K562 (cell line): Measurements from ENCODE around the gene PTPRU. TPM values are rescaled to one million over a fixed set of nuclear protein-coding genes. Genes with fewer than 3 reads are reported as not detected.

Experiments
- BDP1 ChIP-seq: IDR thresholded peaks from 3 replicates; pipeline ENCODE4 v1.6.1; 2011; ENCODE audit not compliant: insufficient read length, insufficient read depth
- GABPA ChIP-seq: fragments of 200-800 bp; sonication (Bioruptor generic); conservative IDR thresholded peaks from 2 replicates; pipeline ENCODE4 v1.6.1; 2016; ENCODE audit warnings: low read depth, missing genetic modification characterization, missing compliant biosample characterization
- HNRNPL ChIP-seq: fragments of 200-400 bp; formaldehyde crosslinking; IDR thresholded peaks from 2 replicates; pipeline ENCODE4 v1.6.1; 2017; ENCODE audit warnings: low read depth, mild to moderate bottlenecking, low read length
- JUND ChIP-seq, 2 experiments: IDR thresholded peaks; 2 replicates in 1 of 2; 3 replicates in 1 of 2; pipeline ENCODE4 v1.6.1; 2011; ENCODE audit warnings: borderline replicate concordance in 2 of 2, low read depth in 2 of 2, low read length in 2 of 2, improper control_type of control experiment in 1 of 2, missing biosample characterization in 1 of 2, missing genetic modification characterization in 1 of 2, missing genetic modification reagents in 1 of 2
- MYBL2 ChIP-seq, 2 experiments: fragments of 450-650 bp in 1 of 2; sonication (generic) in 1 of 2; formaldehyde crosslinking in 1 of 2; IDR thresholded peaks; 2 replicates each; pipeline versions ENCODE4 v1.6.1 to v1.8.1; 2017 to 2022; ENCODE audit warnings: borderline replicate concordance in 1 of 2, inconsistent platforms in 1 of 2, low read depth in 1 of 2, mild to moderate bottlenecking in 1 of 2, missing genetic modification reagents in 1 of 2, moderate library complexity in 1 of 2
- NFIX ChIP-seq: fragments of 250-450 bp; sonication (Bioruptor Pico); IDR thresholded peaks from 2 replicates; pipeline ENCODE4 v1.4.0; 2020; ENCODE audit warnings: low read depth, mild to moderate bottlenecking, moderate library complexity
- PHF8 ChIP-seq: fragments of 200-600 bp; sonication (generic); IDR thresholded peaks from 2 replicates; pipeline ENCODE4 v1.6.1; 2012; ENCODE audit warnings: mixed run types, mild to moderate bottlenecking, inconsistent platforms, low read length, moderate library complexity, borderline replicate concordance
- SMARCE1 ChIP-seq: fragments of 450-650 bp; IDR thresholded peaks from 2 replicates; pipeline ENCODE4 v1.7.1; 2016; ENCODE audit warnings: mild to moderate bottlenecking
- TEAD4 ChIP-seq, 2 experiments: sonication (generic) in 1 of 2; formaldehyde crosslinking in 1 of 2; IDR thresholded peaks; 2 replicates each; pipeline versions ENCODE4 v1.6.1 to v1.8.0; 2012 to 2022; ENCODE audit warnings: borderline replicate concordance in 1 of 2, inconsistent platforms in 1 of 2, low read length in 1 of 2, mild to moderate bottlenecking in 1 of 2, missing genetic modification reagents in 1 of 2
- TFAM ChIP-seq: fragments of 250-450 bp; sonication (Bioruptor Pico); conservative IDR thresholded peaks from 2 replicates; pipeline ENCODE4 v1.5.0; 2021; ENCODE audit warnings: mild to moderate bottlenecking, moderate library complexity
- TRIM24 ChIP-seq, 2 experiments: fragments of 450-650 bp; IDR thresholded peaks; 2 replicates each; pipeline ENCODE4 v1.6.1; 2016
- YBX1 ChIP-seq: fragments of 450-650 bp; IDR thresholded peaks from 2 replicates; pipeline ENCODE4 v1.7.1; 2016; ENCODE audit warnings: mild to moderate bottlenecking
- ZNF121 ChIP-seq: sonication (generic); formaldehyde crosslinking; conservative IDR thresholded peaks from 2 replicates; pipeline ENCODE4 v1.8.0; 2022; ENCODE audit warnings: missing genetic modification reagents
- ZNF551 ChIP-seq: fragments of 250-450 bp; sonication (Bioruptor Pico); IDR thresholded peaks from 2 replicates; pipeline ENCODE4 v1.5.0; 2021; ENCODE audit warnings: mild to moderate bottlenecking, moderate library complexity
- ZNF583 ChIP-seq: fragments of 250-450 bp; sonication (Bioruptor Pico); IDR thresholded peaks from 2 replicates; pipeline ENCODE4 v1.4.0; 2020
- polyA plus RNA-seq, 8 experiments: library from polyadenylated mRNA; depleted of rRNA in 4 of 8; stranded (reverse) in 5 of 8; unstranded in 3 of 8; fragments of >200 nt; fragmentation: Nextera tagmentation in 2 of 8; fragmentation: Illumina TruSeq in 1 of 8; extraction: Ambion mirVana in 2 of 8; extraction: Trizol in 1 of 8; gene quantifications; 2 replicates each; pipeline versions ENCODE4 v1.2.1 to v1.2.3, GENCODE V29; 2011 to 2014; ENCODE audit warnings: inconsistent platforms in 1 of 8, missing spikeins in 1 of 8
- total RNA-seq, 7 experiments: library from RNA; depleted of rRNA in 6 of 7; stranded (reverse); fragments of >200 nt in 6 of 7; fragmentation: Illumina TruSeq in 2 of 7; extraction: Trizol in 2 of 7; gene quantifications; 2 replicates each; pipeline versions ENCODE4 v1.2.1 to v1.2.3, GENCODE V29; 2011 to 2021; ENCODE audit warnings: low replicate concordance in 1 of 7
- TF ChIP-seq, protein P1 (sequence below): fragments of 450-650 bp; formaldehyde crosslinking; IDR thresholded peaks from 2 replicates; pipeline ENCODE4 v1.4.0; 2020; ENCODE audit warnings: mild to moderate bottlenecking, moderate library complexity
- TF ChIP-seq, protein P2 (sequence below): fragments of 450-650 bp; IDR thresholded peaks from 2 replicates; pipeline ENCODE4 v1.6.1; 2018; ENCODE audit warnings: mild to moderate bottlenecking, low read depth; ENCODE audit not compliant: partially characterized antibody
- TF ChIP-seq, protein P3 (sequence below): fragments of 450-650 bp; IDR thresholded peaks from 2 replicates; pipeline ENCODE4 v1.6.1; 2017; ENCODE audit warnings: mild to moderate bottlenecking, moderate library complexity
- TF ChIP-seq, protein P4 (sequence below): fragments of 250-450 bp; sonication (Bioruptor Pico); IDR thresholded peaks from 2 replicates; pipeline ENCODE4 v1.9.0; 2021; ENCODE audit warnings: mild to moderate bottlenecking, inconsistent platforms

The PTPRU gene
- total and polyA plus RNA-seq, 9 of the 15 experiments (the other 6 are each of a cell fraction or from before 2014, with no cell fraction given): 0.01 to 2.9 (median 1.0) TPM

DNA sequence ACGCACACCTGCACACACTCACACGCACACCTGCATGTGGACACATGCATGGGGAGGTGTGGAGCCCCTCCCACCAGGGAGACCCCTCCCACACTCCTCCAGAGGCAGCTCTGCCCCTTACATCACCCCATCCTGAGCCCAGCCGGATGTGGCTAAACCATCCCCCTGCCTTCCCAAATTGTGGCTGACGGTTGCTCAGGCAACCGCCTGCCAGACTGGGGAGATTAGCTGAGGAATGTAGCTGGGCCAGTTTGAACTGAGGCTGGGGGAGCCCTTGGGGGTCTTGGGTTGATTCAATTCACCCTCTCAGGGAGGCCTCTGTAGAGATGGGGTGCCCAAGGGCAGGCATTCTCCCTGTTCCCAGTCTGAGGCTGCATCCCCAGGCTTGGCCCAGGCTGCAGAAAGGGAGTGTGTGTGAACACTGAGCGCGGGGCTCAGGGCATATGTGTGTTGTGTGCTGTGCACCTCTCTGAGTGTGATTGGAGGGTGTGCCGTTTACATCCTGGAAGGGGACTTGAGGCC is 12.9 kb downstream of the PTPRU start (continued):
- TF ChIP-seq PHF8 (no peak), TFAM (CRISPR knock-in tag) (no peak), TEAD4 (IDR thresholded peaks at IDR 0.05; ENCODE audit: low read length) (no peak), TEAD4 (CRISPR knock-in tag; IDR thresholded peaks at IDR 0.05; ENCODE audit: borderline replicate concordance) (no peak), HNRNPL (no peak), ZNF583 (CRISPR knock-in tag) (no peak), SMARCE1 (no peak), GABPA (tag) (peak; percentile 78), ZNF121 (no peak), BDP1 (no peak), JUND (IDR thresholded peaks at IDR 0.05; ENCODE audit: borderline replicate concordance, low read depth, low read length) (0 out of 2 replicates have a peak, but pooled peaks have one; percentile 3), JUND (tag; IDR thresholded peaks at IDR 0.05; ENCODE audit: borderline replicate concordance, low read depth, low read length) (no peak), MYBL2 (IDR thresholded peaks at IDR 0.05; ENCODE audit: low read depth) (no peak), MYBL2 (CRISPR knock-in tag; IDR thresholded peaks at IDR 0.05; ENCODE audit: borderline replicate concordance) (no peak), ZNF551 (no peak), TRIM24 (IDR thresholded peaks at IDR 0.05) (no peak), YBX1 (no peak), NFIX (CRISPR knock-in tag) (no peak)
- TF ChIP-seq, protein P1, sequence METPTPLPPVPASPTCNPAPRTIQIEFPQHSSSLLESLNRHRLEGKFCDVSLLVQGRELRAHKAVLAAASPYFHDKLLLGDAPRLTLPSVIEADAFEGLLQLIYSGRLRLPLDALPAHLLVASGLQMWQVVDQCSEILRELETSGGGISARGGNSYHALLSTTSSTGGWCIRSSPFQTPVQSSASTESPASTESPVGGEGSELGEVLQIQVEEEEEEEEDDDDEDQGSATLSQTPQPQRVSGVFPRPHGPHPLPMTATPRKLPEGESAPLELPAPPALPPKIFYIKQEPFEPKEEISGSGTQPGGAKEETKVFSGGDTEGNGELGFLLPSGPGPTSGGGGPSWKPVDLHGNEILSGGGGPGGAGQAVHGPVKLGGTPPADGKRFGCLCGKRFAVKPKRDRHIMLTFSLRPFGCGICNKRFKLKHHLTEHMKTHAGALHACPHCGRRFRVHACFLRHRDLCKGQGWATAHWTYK (CRISPR knock-in tag): no peak
- TF ChIP-seq, protein P2, sequence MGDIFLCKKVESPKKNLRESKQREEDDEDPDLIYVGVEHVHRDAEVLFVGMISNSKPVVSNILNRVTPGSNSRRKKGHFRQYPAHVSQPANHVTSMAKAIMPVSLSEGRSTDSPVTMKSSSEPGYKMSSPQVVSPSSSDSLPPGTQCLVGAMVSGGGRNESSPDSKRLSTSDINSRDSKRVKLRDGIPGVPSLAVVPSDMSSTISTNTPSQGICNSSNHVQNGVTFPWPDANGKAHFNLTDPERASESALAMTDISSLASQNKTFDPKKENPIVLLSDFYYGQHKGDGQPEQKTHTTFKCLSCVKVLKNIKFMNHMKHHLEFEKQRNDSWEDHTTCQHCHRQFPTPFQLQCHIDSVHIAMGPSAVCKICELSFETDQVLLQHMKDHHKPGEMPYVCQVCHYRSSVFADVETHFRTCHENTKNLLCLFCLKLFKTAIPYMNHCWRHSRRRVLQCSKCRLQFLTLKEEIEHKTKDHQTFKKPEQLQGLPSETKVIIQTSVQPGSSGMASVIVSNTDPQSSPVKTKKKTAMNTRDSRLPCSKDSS: no peak
- TF ChIP-seq, protein P3, sequence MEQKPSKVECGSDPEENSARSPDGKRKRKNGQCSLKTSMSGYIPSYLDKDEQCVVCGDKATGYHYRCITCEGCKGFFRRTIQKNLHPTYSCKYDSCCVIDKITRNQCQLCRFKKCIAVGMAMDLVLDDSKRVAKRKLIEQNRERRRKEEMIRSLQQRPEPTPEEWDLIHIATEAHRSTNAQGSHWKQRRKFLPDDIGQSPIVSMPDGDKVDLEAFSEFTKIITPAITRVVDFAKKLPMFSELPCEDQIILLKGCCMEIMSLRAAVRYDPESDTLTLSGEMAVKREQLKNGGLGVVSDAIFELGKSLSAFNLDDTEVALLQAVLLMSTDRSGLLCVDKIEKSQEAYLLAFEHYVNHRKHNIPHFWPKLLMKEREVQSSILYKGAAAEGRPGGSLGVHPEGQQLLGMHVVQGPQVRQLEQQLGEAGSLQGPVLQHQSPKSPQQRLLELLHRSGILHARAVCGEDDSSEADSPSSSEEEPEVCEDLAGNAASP: no peak
- TF ChIP-seq, protein P4, sequence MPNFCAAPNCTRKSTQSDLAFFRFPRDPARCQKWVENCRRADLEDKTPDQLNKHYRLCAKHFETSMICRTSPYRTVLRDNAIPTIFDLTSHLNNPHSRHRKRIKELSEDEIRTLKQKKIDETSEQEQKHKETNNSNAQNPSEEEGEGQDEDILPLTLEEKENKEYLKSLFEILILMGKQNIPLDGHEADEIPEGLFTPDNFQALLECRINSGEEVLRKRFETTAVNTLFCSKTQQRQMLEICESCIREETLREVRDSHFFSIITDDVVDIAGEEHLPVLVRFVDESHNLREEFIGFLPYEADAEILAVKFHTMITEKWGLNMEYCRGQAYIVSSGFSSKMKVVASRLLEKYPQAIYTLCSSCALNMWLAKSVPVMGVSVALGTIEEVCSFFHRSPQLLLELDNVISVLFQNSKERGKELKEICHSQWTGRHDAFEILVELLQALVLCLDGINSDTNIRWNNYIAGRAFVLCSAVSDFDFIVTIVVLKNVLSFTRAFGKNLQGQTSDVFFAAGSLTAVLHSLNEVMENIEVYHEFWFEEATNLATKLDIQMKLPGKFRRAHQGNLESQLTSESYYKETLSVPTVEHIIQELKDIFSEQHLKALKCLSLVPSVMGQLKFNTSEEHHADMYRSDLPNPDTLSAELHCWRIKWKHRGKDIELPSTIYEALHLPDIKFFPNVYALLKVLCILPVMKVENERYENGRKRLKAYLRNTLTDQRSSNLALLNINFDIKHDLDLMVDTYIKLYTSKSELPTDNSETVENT (CRISPR knock-in tag): no peak
